ENCODE data around the gene NME3.

Gene NME3

GRCh38 chr16:1721372-1721771, 50.0 kb downstream of the NME3 start:
- FAIRE-seq: no peak

Measured in A204.1 (cell line).